IMR-90 (cell line): Measurements from ENCODE around the gene STRN4. TPM values are rescaled to one million over a fixed set of nuclear protein-coding genes. Genes with fewer than 3 reads are reported as not detected.

ENCODE experiments used
- ATAC-seq: fragments of 200-7000 bp; cut with Tn5 transposase; 2 replicates; pipeline ENCODE4 v1.9.1; 2020; ENCODE audit warnings: low read depth, mild to moderate bottlenecking, moderate library complexity
- BruUV-seq: library from RNA; stranded (reverse); fragments of 400-500 nt; replicated peaks from 2 replicates; lab custom pipeline; 2021; lab: Mats Ljungman, UMichigan
- CTCF ChIA-PET: fragments of 300-600 bp; formaldehyde crosslinking; extraction: SDS; loops from one replicate; lab custom pipeline; 2021; ENCODE audit warnings: antibody characterized with exemption; lab: Yijun Ruan, JAX
- POLR2A ChIA-PET: fragments of 300-600 bp; sonication (Branson Sonifier 250); formaldehyde crosslinking; loops from one replicate; lab custom pipeline; 2022; ENCODE audit warnings: antibody characterized with exemption; ENCODE audit not compliant: unreplicated experiment; lab: Charles Lee
- DNase-seq: peaks from one replicate; pipeline ENCODE4 v3.0.0; 2013
- H2AFZ ChIP-seq: replicated peaks from 2 replicates; pipeline ENCODE3; 2013; ENCODE audit warnings: low read length, mild to moderate bottlenecking; ENCODE audit not compliant: poor library complexity
- H2AK5ac ChIP-seq: 2 replicates; pipeline ENCODE4 v1.6.1; 2013; ENCODE audit warnings: low read depth, low read length, inconsistent platforms
- H2AK9ac ChIP-seq: replicated peaks from 2 replicates; pipeline ENCODE3; 2013; ENCODE audit warnings: mild to moderate bottlenecking, low read depth, low read length, moderate library complexity; ENCODE audit not compliant: poor library complexity
- H2BK120ac ChIP-seq: 2 replicates; pipeline ENCODE4 v1.6.1; 2013; ENCODE audit warnings: low read depth, low read length, inconsistent platforms
- H2BK15ac ChIP-seq: 3 replicates; pipeline ENCODE4 v1.6.1; 2013; ENCODE audit warnings: low read depth, low read length, inconsistent platforms
- H2BK20ac ChIP-seq: 2 replicates; pipeline ENCODE4 v1.6.1; 2013; ENCODE audit warnings: low read depth, mild to moderate bottlenecking, inconsistent platforms, low read length, moderate library complexity
- H2BK5ac ChIP-seq: 2 replicates; pipeline ENCODE4 v1.6.1; 2013; ENCODE audit warnings: mild to moderate bottlenecking, low read depth, low read length, inconsistent platforms; ENCODE audit not compliant: poor library complexity, severe bottlenecking
- H3K14ac ChIP-seq: replicated peaks from 2 replicates; pipeline ENCODE4 v1.6.1; 2013; ENCODE audit warnings: low read depth, low read length, inconsistent platforms
- H3K18ac ChIP-seq: 2 replicates; pipeline ENCODE4 v1.6.1; 2013; ENCODE audit warnings: low read depth, low read length, control low read depth
- H3K23ac ChIP-seq: 2 replicates; pipeline ENCODE4 v1.6.1; 2013; ENCODE audit warnings: low read depth, low read length, inconsistent platforms
- H3K27ac ChIP-seq: 2 replicates; pipeline ENCODE4 v1.5.1; 2013; ENCODE audit warnings: mild to moderate bottlenecking, control low read depth, low read length; ENCODE audit not compliant: insufficient read depth
- H3K27me3 ChIP-seq: 2 replicates; pipeline ENCODE4 v1.6.1; 2013; ENCODE audit warnings: low read length; ENCODE audit not compliant: control insufficient read depth, insufficient read depth
- H3K36me3 ChIP-seq: 2 replicates; pipeline ENCODE4 v1.6.1; 2013; ENCODE audit warnings: low read length, mixed read lengths; ENCODE audit not compliant: control insufficient read depth, insufficient read depth
- H3K4ac ChIP-seq: 2 replicates; pipeline ENCODE4 v1.6.1; 2013; ENCODE audit warnings: low read depth, low read length, inconsistent platforms
- H3K4me1 ChIP-seq: 2 replicates; pipeline ENCODE4 v1.6.1; 2013; ENCODE audit warnings: low read length, mixed read lengths; ENCODE audit not compliant: control insufficient read depth, insufficient read depth
- H3K4me2 ChIP-seq: 2 replicates; pipeline ENCODE4 v1.6.1; 2013; ENCODE audit warnings: low read depth, mild to moderate bottlenecking, control low read depth, low read length, moderate library complexity
- H3K4me3 ChIP-seq: 2 replicates; pipeline ENCODE4 v1.5.1; 2013; ENCODE audit warnings: low read depth, mild to moderate bottlenecking, control low read depth, low read length, moderate library complexity; ENCODE audit not compliant: insufficient read depth
- H3K56ac ChIP-seq: 2 replicates; pipeline ENCODE4 v1.6.1; 2013; ENCODE audit warnings: low read length, inconsistent platforms; ENCODE audit not compliant: insufficient read depth; ENCODE audit errors: extremely low read depth
- H3K79me1 ChIP-seq, 2 experiments: 2 replicates each; pipeline ENCODE4 v1.6.1; 2013; ENCODE audit warnings: low read length in 2 of 2, inconsistent platforms in 1 of 2, low read depth in 1 of 2
- H3K9ac ChIP-seq: 2 replicates; pipeline ENCODE4 v1.6.1; 2013; ENCODE audit warnings: low read depth, low read length, control low read depth
- H3K9me1 ChIP-seq: 2 replicates; pipeline ENCODE4 v1.6.1; 2013; ENCODE audit warnings: low read length, inconsistent platforms; ENCODE audit not compliant: insufficient read depth
- H3K9me3 ChIP-seq: 2 replicates; pipeline ENCODE4 v1.6.1; 2013; ENCODE audit warnings: low read length; ENCODE audit not compliant: control insufficient read depth, insufficient read depth
- H4K20me1 ChIP-seq: 2 replicates; pipeline ENCODE4 v1.6.1; 2013; ENCODE audit warnings: low read length, inconsistent platforms; ENCODE audit not compliant: insufficient read depth
- H4K5ac ChIP-seq: 2 replicates; pipeline ENCODE4 v1.6.1; 2013; ENCODE audit warnings: mild to moderate bottlenecking, low read depth, low read length, control low read depth
- H4K8ac ChIP-seq, 2 experiments: 2 replicates each; pipeline ENCODE4 v1.6.1; 2013; ENCODE audit warnings: low read depth in 2 of 2, low read length in 2 of 2, control low read depth in 1 of 2, inconsistent platforms in 1 of 2
- H4K91ac ChIP-seq: 2 replicates; pipeline ENCODE4 v1.6.1; 2013; ENCODE audit warnings: low read depth, low read length, inconsistent platforms; ENCODE audit not compliant: insufficient read depth
- MXI1 ChIP-seq: IDR thresholded peaks from 2 replicates; pipeline ENCODE4 v1.6.1; 2012; ENCODE audit warnings: low read depth, mild to moderate bottlenecking, low read length, moderate library complexity, borderline replicate concordance
- WGBS, 2 experiments: methylation state at CpG; one replicate each; pipeline versions ENCODE4 v1.1.5 to v1.1.7; 2013; ENCODE audit warnings: missing lambda C conversion rate in 2 of 2; ENCODE audit not compliant: insufficient read length in 1 of 2; ENCODE audit errors: extremely low coverage in 2 of 2; 5-methylcytosine and 5-hydroxymethylcytosine counted together
- dilution Hi-C: fragments of 300-500 bp; cut with HindIII; formaldehyde crosslinking; loops from one replicate; pipeline ENCODE4 v1.14.3; 2018; ENCODE audit warnings: low sequenced_read_pairs; ENCODE audit not compliant: unreplicated experiment
- in situ Hi-C: fragments of 300-500 bp; cut with MboI; formaldehyde crosslinking; loops from 3 replicates; pipeline ENCODE4 v1.14.3; 2019; ENCODE audit warnings: low sequenced_read_pairs, inconsistent platforms, mixed read lengths
- intact Hi-C: fragments of 100-400 bp; cut with micrococcal nuclease; formaldehyde crosslinking; loops from 2 replicates; pipeline ENCODE4 v1.10.0; 2022
- polyA plus RNA-seq, 3 experiments: library from polyadenylated mRNA; depleted of rRNA; stranded (reverse); fragments of >200 nt; gene quantifications; 2 replicates each; pipeline ENCODE4 v1.2.3, GENCODE V29; 2012; ENCODE audit warnings: low replicate concordance in 1 of 3
- total RNA-seq: library from RNA; depleted of rRNA; stranded (reverse); fragments of >200 nt; gene quantifications from 2 replicates; pipeline ENCODE4 v1.2.3, GENCODE V29; 2012

The STRN4 gene
- total and polyA plus RNA-seq, 2 of the 4 experiments (the other 2 are of a cell fraction) = 36.7 to 112 TPM

DNA sequence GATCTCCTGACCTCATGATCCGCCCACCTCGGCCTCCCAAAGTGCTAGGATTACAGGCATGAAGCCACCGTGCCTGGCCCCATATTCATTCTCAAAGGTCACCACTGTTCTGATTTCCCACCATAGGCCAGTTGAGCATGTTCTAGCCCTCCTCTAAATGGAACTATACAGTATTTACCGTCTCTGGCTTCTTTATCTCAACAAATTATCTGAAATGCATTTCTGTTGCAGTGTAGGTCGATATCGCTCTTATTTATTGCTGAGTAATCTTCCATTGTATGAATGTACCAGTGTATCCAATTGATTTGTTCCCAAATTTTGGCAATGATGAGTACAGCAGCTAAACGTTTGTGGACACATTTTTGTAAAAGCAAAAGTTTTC, 26.8 kb upstream of the STRN4 start:
- 82% methylated on average over 3 of the region's 7 CpGs; no CpG with 5 or more reads in 1 of the 2 experiments for WGBS, 2 experiments
- no peak overlapping the region for H4K5ac ChIP-seq
- no peak for TF ChIP-seq MXI1
- BruUV-seq = no TSS peak
- H3K14ac ChIP-seq = no peak overlapping the region
- no peak overlapping the region for H3K18ac ChIP-seq
- no peak overlapping the region for H2BK120ac ChIP-seq
- H3K56ac ChIP-seq = no peak overlapping the region
- H3K27ac ChIP-seq = no peak overlapping the region
- H3K79me1 ChIP-seq = peaks cover 17 to 29% of the 10 kb centered on the region in 2 experiments
- no peaks in the 10 kb centered on the region for H3K9me3 ChIP-seq
- no peaks in the 10 kb centered on the region; the same call in 1 of the 2 replicates for H3K9me1 ChIP-seq
- H3K4ac ChIP-seq = no peak overlapping the region
- DNase-seq (no peak), ATAC-seq (no peak)
- no peak overlapping the region for H3K9ac ChIP-seq
- no peak overlapping the region for H2AK5ac ChIP-seq
- no peak overlapping the region for H3K23ac ChIP-seq
- no peak overlapping the region for H2BK20ac ChIP-seq
- H2AFZ ChIP-seq = no peak overlapping the region
- H3K4me2 ChIP-seq = no peak overlapping the region
- H2BK15ac ChIP-seq = no peak overlapping the region
- H4K8ac ChIP-seq = no peak overlapping the region
- no peak overlapping the region for H4K91ac ChIP-seq
- intact Hi-C loops (no loop called here), in situ Hi-C loops (no loop called here), dilution Hi-C loops (no loop called here)
- peaks cover 2% of the 10 kb centered on the region; the same call in 1 of the 2 replicates for H3K4me1 ChIP-seq
- CTCF ChIA-PET = no interaction called here
- POLR2A ChIA-PET = interaction anchor here (0.7 kb wide), 1 partner anchor 20 kb away, joined by 4 read pairs; no protein-coding TSS in a partner anchor
- H3K27me3 ChIP-seq = no peaks in the 10 kb centered on the region
- H3K36me3 ChIP-seq = peaks cover 38% of the 10 kb centered on the region
- no peak overlapping the region for H2AK9ac ChIP-seq
- peaks cover 43% of the 10 kb centered on the region for H4K20me1 ChIP-seq
- no peak overlapping the region for H2BK5ac ChIP-seq
- H3K4me3 ChIP-seq = no peak overlapping the region
